Liver (tissue), 9 donors: ENCODE results near the gene CDT1. TPM values are rescaled to one million over a fixed set of nuclear protein-coding genes. Genes with fewer than 3 reads are reported as not detected.

ENCODE experiments used
- DNase-seq: peaks from one replicate; pipeline ENCODE4 v3.0.0-alpha.2; 2017; ENCODE audit warnings: low spot score
- H3K27ac ChIP-seq, 2 donors: one replicate each; pipeline ENCODE4 v1.7.0; 2013; ENCODE audit warnings: inconsistent platforms in 2 of 2, low read length in 2 of 2, control low read depth in 1 of 2, low read depth in 1 of 2, mild to moderate bottlenecking in 1 of 2
- H3K27me3 ChIP-seq, 4 donors: one replicate each; pipeline versions ENCODE4 v1.6.1 to v1.7.0; 2013; ENCODE audit warnings: low read length in 3 of 4, inconsistent platforms in 1 of 4, mild to moderate bottlenecking in 1 of 4, moderate library complexity in 1 of 4; ENCODE audit not compliant: control insufficient read depth in 4 of 4, insufficient read depth in 4 of 4
- H3K36me3 ChIP-seq, 4 donors: one replicate each; pipeline versions ENCODE4 v1.6.1 to v1.7.0; 2013; ENCODE audit warnings: low read length in 3 of 4, mild to moderate bottlenecking in 3 of 4, low read depth in 1 of 4, moderate library complexity in 1 of 4; ENCODE audit not compliant: control insufficient read depth in 4 of 4, insufficient read depth in 3 of 4
- H3K4me1 ChIP-seq, 4 donors: one replicate each; pipeline versions ENCODE4 v1.6.1 to v1.7.0; 2013; ENCODE audit warnings: low read length in 3 of 4, mild to moderate bottlenecking in 3 of 4, moderate library complexity in 1 of 4; ENCODE audit not compliant: control insufficient read depth in 4 of 4, insufficient read depth in 4 of 4
- H3K4me3 ChIP-seq, 3 donors: one replicate each; pipeline versions ENCODE4 v1.6.1 to v1.7.0; 2013; ENCODE audit warnings: low read length in 3 of 3, control low read depth in 1 of 3, low read depth in 1 of 3, mild to moderate bottlenecking in 1 of 3
- H3K9ac ChIP-seq, 2 donors: one replicate each; pipeline ENCODE4 v1.7.0; 2013; ENCODE audit warnings: low read length in 2 of 2, mild to moderate bottlenecking in 2 of 2, moderate library complexity in 2 of 2, control low read depth in 1 of 2, low read depth in 1 of 2
- H3K9me3 ChIP-seq, 4 donors: one replicate each; pipeline versions ENCODE4 v1.6.1 to v1.7.0; 2013; ENCODE audit warnings: low read length in 3 of 4; ENCODE audit not compliant: control insufficient read depth in 4 of 4
- EGR1 ChIP-seq, 2 donors: IDR thresholded peaks; 2 replicates each; pipeline ENCODE4 v1.6.1; 2016 to 2018; ENCODE audit warnings: antibody characterized with exemption in 2 of 2, low read depth in 2 of 2
- FOXA1 ChIP-seq: IDR thresholded peaks from 2 replicates; pipeline ENCODE4 v1.6.1; 2016; ENCODE audit warnings: antibody characterized with exemption
- FOXA2 ChIP-seq: IDR thresholded peaks from 2 replicates; pipeline ENCODE4 v1.6.1; 2016; ENCODE audit warnings: antibody characterized with exemption
- GABPA ChIP-seq, 2 donors: IDR thresholded peaks in 1 of 2; conservative IDR thresholded peaks in 1 of 2; 2 replicates each; pipeline ENCODE4 v1.6.1; 2016; ENCODE audit warnings: antibody characterized with exemption in 2 of 2, mild to moderate bottlenecking in 1 of 2, moderate library complexity in 1 of 2
- HNF4A ChIP-seq, 2 donors: conservative IDR thresholded peaks; 2 replicates each; pipeline ENCODE4 v1.6.1; 2016; ENCODE audit warnings: antibody characterized with exemption in 2 of 2, mild to moderate bottlenecking in 2 of 2
- HNF4G ChIP-seq: IDR thresholded peaks from 2 replicates; pipeline ENCODE4 v1.6.1; 2016; ENCODE audit warnings: antibody characterized with exemption
- JUND ChIP-seq, 2 donors: IDR thresholded peaks; 2 replicates each; pipeline ENCODE4 v1.6.1; 2016; ENCODE audit warnings: antibody characterized with exemption in 2 of 2
- NR2F2 ChIP-seq: IDR thresholded peaks from 2 replicates; pipeline ENCODE4 v1.6.1; 2016; ENCODE audit warnings: antibody characterized with exemption
- RAD21 ChIP-seq, 2 donors: IDR thresholded peaks; 2 replicates each; pipeline ENCODE4 v1.6.1; 2016; ENCODE audit warnings: antibody characterized with exemption in 2 of 2, mild to moderate bottlenecking in 2 of 2
- RXRA ChIP-seq, 2 donors: IDR thresholded peaks; 2 replicates each; pipeline ENCODE4 v1.6.1; 2017 to 2018; ENCODE audit warnings: antibody characterized with exemption in 2 of 2, mild to moderate bottlenecking in 1 of 2
- SP1 ChIP-seq: IDR thresholded peaks from 2 replicates; pipeline ENCODE4 v1.6.1; 2018; ENCODE audit warnings: antibody characterized with exemption, mild to moderate bottlenecking
- YY1 ChIP-seq: IDR thresholded peaks from 2 replicates; pipeline ENCODE4 v1.6.1; 2016; ENCODE audit warnings: antibody characterized with exemption, mild to moderate bottlenecking
- WGBS: extraction: QIAGEN DNeasy Blood & Tissue Kit; methylation state at CpG from one replicate; pipeline ENCODE4 v1.1.7; 2013; 5-methylcytosine and 5-hydroxymethylcytosine counted together
- polyA plus RNA-seq, 2 donors: library from polyadenylated mRNA; stranded (reverse) in 1 of 2; unstranded in 1 of 2; fragments of 200-250 nt in 1 of 2; fragments of >200 nt in 1 of 2; fragmentation: Nextera tagmentation in 1 of 2; extraction: Ambion mirVana in 1 of 2; gene quantifications; one replicate each; pipeline versions ENCODE4 v1.2.1 to v1.2.3, GENCODE V29; 2013 to 2015
- total RNA-seq, 2 donors: library from RNA; depleted of rRNA; stranded (reverse); fragments of >200 nt; gene quantifications; one replicate each; pipeline ENCODE4 v1.2.3, GENCODE V29; 2014
- TF ChIP-seq, protein P1 (sequence below): IDR thresholded peaks from 2 replicates; pipeline ENCODE4 v1.6.1; 2016; ENCODE audit warnings: antibody characterized with exemption
- TF ChIP-seq, protein P2 (sequence below): fragments of 150-350 bp; IDR thresholded peaks from 2 replicates; pipeline ENCODE4 v1.5.1; 2017; ENCODE audit warnings: improper control_type of control experiment, low read depth, low read length; ENCODE audit not compliant: missing input control
- TF ChIP-seq, protein P3 (sequence below): IDR thresholded peaks from 2 replicates; pipeline ENCODE4 v1.6.1; 2016; ENCODE audit warnings: antibody characterized with exemption
- TF ChIP-seq, protein P4 (sequence below): IDR thresholded peaks from 2 replicates; pipeline ENCODE4 v1.6.1; 2016; ENCODE audit warnings: antibody characterized with exemption
- TF ChIP-seq, protein P5 (sequence below): IDR thresholded peaks from 2 replicates; pipeline ENCODE4 v1.6.1; 2016; ENCODE audit warnings: antibody characterized with exemption, mild to moderate bottlenecking
- donor health status: healthy.
- donor health status: healthy.
- donor health status: healthy.
- donor health status: healthy.
- donor health status: healthy.

CDT1 gene
- total and polyA plus RNA-seq, 4 donors = 0.08 to 37.6 (median 0.93) TPM

DNA sequence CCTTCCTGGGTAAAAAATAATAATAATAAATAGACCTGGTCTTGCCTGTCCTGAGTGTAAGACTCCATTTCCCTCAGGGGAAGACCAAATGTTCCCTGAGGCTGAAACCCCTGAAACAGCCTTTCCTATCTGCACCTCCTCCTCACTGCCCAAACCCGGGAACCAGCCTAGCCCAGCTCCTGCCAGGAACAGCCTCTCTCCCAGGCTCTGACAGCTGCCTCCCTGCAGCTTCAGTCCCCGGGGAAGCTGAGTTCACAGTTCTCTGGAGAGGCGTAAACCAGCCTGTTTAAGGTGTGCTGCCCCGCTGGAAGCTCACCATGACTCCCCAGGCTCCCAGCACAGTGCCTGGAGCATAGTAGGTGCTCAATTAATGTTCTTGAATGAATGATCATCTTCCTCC lies 7.3 kb upstream of the CDT1 start:
- H3K9ac ChIP-seq = no peak overlapping the region
- DNase-seq = no peak
- 76% methylated on average over 4 of the region's 4 CpGs for WGBS
- no peaks in the 10 kb centered on the region for H3K9me3 ChIP-seq
- no peaks in the 10 kb centered on the region for H3K27me3 ChIP-seq
- H3K4me3 ChIP-seq = no peak overlapping the region
- TF ChIP-seq EGR1 (IDR thresholded peaks at IDR 0.05; ENCODE audit: low read depth in 2 of 2) (no peak), HNF4G (no peak), HNF4A (conservative IDR thresholded peaks at IDR 0.05) (no peak), RXRA (IDR thresholded peaks at IDR 0.05) (no peak), RAD21 (IDR thresholded peaks at IDR 0.05) (no peak), NR2F2 (no peak), JUND (IDR thresholded peaks at IDR 0.05) (no peak), FOXA2 (no peak), GABPA (IDR thresholded peaks at IDR 0.05 in 1 of 2, conservative IDR thresholded peaks at IDR 0.05 in 1 of 2) (no peak), FOXA1 (no peak), SP1 (no peak), YY1 (no peak)
- TF ChIP-seq, protein P1, sequence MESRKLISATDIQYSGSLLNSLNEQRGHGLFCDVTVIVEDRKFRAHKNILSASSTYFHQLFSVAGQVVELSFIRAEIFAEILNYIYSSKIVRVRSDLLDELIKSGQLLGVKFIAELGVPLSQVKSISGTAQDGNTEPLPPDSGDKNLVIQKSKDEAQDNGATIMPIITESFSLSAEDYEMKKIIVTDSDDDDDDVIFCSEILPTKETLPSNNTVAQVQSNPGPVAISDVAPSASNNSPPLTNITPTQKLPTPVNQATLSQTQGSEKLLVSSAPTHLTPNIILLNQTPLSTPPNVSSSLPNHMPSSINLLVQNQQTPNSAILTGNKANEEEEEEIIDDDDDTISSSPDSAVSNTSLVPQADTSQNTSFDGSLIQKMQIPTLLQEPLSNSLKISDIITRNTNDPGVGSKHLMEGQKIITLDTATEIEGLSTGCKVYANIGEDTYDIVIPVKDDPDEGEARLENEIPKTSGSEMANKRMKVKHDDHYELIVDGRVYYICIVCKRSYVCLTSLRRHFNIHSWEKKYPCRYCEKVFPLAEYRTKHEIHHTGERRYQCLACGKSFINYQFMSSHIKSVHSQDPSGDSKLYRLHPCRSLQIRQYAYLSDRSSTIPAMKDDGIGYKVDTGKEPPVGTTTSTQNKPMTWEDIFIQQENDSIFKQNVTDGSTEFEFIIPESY = no peak
- TF ChIP-seq, protein P2, sequence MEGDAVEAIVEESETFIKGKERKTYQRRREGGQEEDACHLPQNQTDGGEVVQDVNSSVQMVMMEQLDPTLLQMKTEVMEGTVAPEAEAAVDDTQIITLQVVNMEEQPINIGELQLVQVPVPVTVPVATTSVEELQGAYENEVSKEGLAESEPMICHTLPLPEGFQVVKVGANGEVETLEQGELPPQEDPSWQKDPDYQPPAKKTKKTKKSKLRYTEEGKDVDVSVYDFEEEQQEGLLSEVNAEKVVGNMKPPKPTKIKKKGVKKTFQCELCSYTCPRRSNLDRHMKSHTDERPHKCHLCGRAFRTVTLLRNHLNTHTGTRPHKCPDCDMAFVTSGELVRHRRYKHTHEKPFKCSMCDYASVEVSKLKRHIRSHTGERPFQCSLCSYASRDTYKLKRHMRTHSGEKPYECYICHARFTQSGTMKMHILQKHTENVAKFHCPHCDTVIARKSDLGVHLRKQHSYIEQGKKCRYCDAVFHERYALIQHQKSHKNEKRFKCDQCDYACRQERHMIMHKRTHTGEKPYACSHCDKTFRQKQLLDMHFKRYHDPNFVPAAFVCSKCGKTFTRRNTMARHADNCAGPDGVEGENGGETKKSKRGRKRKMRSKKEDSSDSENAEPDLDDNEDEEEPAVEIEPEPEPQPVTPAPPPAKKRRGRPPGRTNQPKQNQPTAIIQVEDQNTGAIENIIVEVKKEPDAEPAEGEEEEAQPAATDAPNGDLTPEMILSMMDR = no peak
- TF ChIP-seq, protein P3, sequence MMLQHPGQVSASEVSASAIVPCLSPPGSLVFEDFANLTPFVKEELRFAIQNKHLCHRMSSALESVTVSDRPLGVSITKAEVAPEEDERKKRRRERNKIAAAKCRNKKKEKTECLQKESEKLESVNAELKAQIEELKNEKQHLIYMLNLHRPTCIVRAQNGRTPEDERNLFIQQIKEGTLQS = no peak
- TF ChIP-seq, protein P4, sequence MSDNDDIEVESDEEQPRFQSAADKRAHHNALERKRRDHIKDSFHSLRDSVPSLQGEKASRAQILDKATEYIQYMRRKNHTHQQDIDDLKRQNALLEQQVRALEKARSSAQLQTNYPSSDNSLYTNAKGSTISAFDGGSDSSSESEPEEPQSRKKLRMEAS = no peak
- TF ChIP-seq, protein P5, sequence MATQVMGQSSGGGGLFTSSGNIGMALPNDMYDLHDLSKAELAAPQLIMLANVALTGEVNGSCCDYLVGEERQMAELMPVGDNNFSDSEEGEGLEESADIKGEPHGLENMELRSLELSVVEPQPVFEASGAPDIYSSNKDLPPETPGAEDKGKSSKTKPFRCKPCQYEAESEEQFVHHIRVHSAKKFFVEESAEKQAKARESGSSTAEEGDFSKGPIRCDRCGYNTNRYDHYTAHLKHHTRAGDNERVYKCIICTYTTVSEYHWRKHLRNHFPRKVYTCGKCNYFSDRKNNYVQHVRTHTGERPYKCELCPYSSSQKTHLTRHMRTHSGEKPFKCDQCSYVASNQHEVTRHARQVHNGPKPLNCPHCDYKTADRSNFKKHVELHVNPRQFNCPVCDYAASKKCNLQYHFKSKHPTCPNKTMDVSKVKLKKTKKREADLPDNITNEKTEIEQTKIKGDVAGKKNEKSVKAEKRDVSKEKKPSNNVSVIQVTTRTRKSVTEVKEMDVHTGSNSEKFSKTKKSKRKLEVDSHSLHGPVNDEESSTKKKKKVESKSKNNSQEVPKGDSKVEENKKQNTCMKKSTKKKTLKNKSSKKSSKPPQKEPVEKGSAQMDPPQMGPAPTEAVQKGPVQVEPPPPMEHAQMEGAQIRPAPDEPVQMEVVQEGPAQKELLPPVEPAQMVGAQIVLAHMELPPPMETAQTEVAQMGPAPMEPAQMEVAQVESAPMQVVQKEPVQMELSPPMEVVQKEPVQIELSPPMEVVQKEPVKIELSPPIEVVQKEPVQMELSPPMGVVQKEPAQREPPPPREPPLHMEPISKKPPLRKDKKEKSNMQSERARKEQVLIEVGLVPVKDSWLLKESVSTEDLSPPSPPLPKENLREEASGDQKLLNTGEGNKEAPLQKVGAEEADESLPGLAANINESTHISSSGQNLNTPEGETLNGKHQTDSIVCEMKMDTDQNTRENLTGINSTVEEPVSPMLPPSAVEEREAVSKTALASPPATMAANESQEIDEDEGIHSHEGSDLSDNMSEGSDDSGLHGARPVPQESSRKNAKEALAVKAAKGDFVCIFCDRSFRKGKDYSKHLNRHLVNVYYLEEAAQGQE = no peak
- H3K4me1 ChIP-seq = peaks cover 0 to 3% (median 0%) of the 10 kb centered on the region in 4 donors
- no peaks in the 10 kb centered on the region for H3K36me3 ChIP-seq
- no peak overlapping the region for H3K27ac ChIP-seq

DNA sequence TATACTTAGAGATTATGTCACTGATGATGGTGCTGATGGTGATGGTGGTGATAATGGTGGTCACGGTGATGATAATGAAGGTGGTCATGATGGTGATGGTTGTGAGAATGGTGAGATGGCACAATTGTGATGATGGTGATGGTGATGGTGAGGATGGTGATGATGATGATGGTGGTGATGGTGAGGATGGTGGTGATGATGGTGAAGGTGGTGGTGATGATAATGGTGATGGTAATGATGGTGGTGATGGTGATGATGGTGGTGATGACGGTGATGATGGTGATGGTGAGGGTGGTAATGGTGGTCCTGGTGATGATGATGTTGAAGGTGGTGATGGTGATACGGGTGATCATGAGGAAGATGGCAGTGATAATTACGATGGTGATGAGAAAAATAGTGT lies 5.5 kb upstream of the CDT1 start:
- no peak for DNase-seq
- WGBS = 92% methylated on average over 4 of the region's 4 CpGs
- H3K4me1 ChIP-seq = peaks cover 0 to 11% (median 2%) of the 10 kb centered on the region in 4 donors
- TF ChIP-seq RXRA (IDR thresholded peaks at IDR 0.05) (no peak), NR2F2 (no peak), GABPA (IDR thresholded peaks at IDR 0.05 in 1 of 2, conservative IDR thresholded peaks at IDR 0.05 in 1 of 2) (no peak)
- TF ChIP-seq, protein P2 = no peak
- TF ChIP-seq, protein P5 = no peak

More for the DNA sequence above, 5.5 kb upstream of the CDT1 start:
- no peak overlapping the region for H3K27ac ChIP-seq
- no peaks in the 10 kb centered on the region for H3K9me3 ChIP-seq
- H3K4me3 ChIP-seq = no peak overlapping the region
- H3K36me3 ChIP-seq = no peaks in the 10 kb centered on the region
- H3K9ac ChIP-seq = no peak overlapping the region
- no peaks in the 10 kb centered on the region for H3K27me3 ChIP-seq
